GM12891 (cell line): ENCODE results near the gene MMP7.

ENCODE experiments used
- POLR2A ChIP-seq: IDR thresholded peaks from 2 replicates; pipeline ENCODE4 v1.6.1; 2011; ENCODE audit warnings: low read depth, low read length, control low read depth
- POLR2AphosphoS5 ChIP-seq: IDR thresholded peaks from 2 replicates; pipeline ENCODE4 v1.6.1; 2011; ENCODE audit warnings: low read depth, low read length, control low read depth
- TAF1 ChIP-seq: IDR thresholded peaks from 2 replicates; pipeline ENCODE4 v1.6.1; 2011; ENCODE audit warnings: low read depth, low read length, control low read depth

GRCh38 chr11:102551169-102551781 is 20.7 kb upstream of the MMP7 start:
- no peak for TF ChIP-seq TAF1
- TF ChIP-seq POLR2AphosphoS5: no peak
- TF ChIP-seq POLR2A: no peak
